Cerebellar nuclear complex (tissue), 1 donor: Measurements from ENCODE around the gene ZNF2.
A peak's percentile ranks its signal among the peaks of the same experiment; 100 is the strongest.

Source experiments
- DNase-seq, 2 experiments: peaks; one replicate each; lab custom pipeline; 2025; lab: John Stamatoyannopoulos, UW

Gene ZNF2

DNA sequence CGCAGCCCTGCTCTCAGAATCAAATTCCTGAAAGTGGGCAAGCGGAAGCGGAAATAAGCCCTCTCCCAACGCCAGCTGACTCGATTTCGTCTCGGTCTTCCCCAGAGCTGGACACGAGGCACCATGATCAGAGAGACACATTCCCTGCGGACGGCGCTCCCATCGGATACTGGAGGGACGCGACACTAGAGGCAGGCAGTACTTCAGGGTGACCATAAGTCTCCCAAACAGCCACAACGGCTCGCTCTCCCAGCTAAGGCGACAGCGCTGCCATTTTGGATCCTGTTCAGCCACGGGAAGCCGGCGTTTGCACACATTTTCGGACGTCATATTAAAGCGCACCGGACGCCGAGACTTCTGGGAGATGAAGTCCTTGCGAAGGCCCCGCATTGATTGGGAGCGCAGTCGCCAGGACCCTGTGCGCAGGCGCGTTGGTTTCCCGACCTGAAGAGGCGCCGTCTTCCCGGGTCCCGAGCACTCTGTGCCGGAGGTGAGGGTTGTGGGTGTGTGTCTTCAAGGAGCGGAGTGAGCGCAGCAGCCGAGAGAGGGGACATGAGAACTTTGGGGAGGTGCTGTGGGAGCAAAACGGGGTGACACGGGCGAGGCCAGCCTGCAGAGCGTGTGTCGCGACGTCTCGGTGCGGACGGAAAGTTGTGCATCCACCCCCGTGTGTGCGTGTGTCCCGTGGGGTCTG lies at the start of gene ZNF2:
ZNF2 (plus strand) TSS at position 439 of the 694 bp plus-strand sequence. CDS start 10,418 bp downstream, outside the sequence.
- peak; percentile 55 to 94 for DNase-seq

DNA sequence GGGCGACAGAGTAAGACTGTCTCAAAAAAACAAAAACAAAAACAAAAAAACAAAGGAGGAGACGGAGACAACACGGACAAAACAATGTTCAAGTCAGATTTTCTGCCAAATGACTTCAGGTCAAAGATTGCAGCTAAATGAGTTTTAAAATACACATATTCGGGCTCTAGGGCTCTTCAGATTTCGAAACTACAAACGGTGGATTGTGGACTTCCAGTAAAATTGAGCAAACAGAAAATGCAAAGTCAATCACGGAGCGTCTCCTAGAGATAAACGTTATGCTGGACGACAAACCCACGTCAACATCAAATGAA lies 44.6 kb upstream of the ZNF2 start:
- no peak for DNase-seq

DNA sequence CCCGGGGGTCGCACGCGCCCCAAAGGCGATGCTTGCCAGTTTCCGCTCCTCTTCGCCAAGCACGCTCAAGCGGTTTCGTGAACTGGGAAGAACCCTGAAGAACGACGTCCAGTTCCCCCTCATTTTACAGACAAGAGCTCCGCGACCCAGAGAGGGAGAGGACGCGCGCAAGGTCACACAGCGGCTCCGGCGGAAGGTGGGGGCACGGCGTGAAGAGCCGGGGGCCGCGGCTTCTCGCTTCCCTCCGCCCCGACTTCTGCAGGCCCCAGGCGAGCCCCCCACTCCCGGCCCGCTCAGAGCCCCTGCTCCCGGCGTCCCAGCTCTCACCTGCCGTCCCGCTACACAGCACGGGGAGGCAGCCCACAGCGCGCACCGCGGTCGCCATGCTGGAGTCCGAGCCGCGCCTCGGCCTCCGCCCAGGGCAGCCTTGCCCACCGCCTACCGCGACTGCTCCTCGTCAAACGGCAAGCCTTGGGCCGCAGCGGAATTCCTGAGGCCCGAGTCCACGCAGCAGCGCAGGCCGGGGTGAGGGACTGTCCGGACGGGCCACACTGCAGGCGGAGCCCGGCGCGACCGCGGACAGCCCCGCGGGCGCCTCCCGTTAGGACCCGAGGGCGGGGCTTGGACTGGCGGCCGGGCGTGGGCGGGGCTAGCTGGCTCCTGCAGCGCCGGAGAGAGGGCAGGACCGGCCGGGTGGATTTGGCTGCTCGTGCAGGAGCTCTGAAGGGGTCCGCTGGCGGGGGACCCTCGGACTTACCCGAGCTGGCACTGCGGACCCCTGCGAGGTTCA lies 44.0 kb upstream of the ZNF2 start, which contains the start of gene MRPS5:
MRPS5 (minus strand) TSS at position 402 of the 790 bp plus-strand sequence; CDS start at position 385, 17 bp downstream.
- DNase-seq, result peak in 1 of 2 experiments; percentile 17

DNA sequence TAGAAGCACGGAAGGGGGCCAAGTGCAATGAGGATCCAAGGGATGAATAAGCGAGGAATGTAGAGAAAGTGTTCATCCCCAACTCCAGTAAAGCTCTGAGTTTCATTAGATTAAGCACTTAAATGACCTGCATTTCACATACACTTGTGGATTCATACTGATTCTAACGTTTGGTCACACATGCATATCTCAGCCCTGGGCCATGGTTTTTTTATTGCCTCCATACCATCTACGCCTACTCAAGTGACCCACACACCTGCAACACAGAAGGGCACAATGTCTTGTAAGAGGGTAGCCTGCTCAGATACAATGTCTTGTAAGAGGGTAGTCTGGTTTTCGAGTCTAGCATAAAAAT lies 43.4 kb upstream of the ZNF2 start:
- DNase-seq, result no peak

DNA sequence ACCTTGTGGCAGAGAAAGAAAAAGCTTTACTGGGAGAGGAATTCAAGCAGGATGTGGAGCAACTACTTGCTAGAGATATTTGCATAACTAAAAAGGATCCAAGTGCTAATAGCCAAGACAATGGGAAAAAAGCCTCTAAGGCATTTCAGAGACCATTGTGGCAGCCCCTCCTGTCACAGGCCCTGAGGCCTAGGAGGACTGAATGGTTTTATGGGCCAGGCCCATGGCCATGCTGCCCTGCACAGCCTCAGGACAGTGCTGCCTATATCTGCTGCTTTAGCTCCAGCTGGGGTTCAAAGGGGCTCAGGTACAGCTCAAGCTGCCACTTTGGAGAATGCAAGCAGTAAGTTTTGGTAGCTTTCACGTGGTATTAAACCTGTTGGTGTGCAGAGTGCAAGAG lies 26.9 kb upstream of the ZNF2 start:
- DNase-seq, result no peak

DNA sequence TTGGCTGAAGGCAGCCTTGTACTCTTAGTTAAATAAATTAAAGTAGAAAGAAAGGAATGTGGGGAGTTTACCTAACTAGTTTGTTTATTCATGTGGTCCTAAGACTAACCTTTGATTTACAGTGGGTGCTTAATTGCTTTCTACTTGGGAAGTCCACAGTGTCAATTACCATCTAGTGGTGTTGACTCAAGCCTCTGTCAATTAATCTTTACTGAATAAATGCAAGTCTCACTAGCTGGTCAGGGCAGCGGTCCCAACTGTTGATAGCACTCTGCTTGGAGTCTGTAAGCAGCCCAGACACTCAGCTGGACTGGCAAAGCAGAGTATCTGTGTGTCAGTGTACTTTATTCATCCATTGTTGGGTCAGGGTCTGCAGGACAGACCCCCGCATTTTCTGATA lies 21.8 kb upstream of the ZNF2 start:
- DNase-seq, result no peak

DNA sequence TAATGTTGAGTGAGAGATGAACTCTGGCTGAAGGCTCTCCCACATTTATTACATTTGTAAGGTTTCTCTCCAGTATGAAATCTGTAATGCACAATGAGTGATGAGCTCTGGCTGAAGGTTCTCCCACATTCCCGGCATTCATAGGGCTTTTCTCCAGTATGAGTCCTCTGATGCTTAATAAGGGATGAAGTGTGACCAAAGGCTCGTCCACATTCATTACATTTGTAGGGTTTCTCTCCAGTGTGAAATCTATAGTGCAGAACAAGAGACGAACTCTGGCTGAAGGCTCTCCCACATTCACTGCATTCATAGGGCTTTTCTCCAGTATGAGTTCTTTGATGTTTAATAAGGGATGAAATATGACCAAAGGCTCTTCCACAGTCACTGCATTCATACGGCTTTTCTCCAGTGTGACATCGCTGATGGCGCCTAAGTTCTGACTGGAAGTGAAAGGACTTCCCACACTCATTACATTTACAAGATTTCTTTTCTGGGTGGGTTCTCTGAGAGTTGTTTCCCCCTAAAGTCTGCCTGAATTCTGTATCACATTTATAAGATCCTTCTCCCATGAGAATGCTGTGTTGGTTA lies 16.1 kb upstream of the ZNF2 start:
- no peak for DNase-seq

DNA sequence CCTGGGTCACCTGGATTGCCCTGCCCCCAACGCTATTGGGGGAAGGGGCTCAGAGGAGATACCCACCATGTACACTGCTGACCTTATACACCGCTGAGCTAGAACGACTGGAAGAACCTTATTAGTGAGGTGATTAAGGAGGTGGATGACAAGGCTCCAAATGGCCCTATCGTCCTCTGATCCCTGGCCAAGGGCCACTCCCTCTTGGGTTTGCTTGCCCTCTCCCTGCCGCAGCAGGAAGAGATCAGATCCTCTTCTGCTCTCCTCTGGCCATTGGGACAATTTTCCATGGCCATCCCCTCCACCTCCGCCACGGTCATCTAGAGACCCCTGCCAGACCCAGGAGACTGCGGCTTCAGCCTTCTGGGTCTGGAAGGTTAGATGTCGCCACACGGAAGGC lies 7.2 kb upstream of the ZNF2 start:
- no peak for DNase-seq

DNA sequence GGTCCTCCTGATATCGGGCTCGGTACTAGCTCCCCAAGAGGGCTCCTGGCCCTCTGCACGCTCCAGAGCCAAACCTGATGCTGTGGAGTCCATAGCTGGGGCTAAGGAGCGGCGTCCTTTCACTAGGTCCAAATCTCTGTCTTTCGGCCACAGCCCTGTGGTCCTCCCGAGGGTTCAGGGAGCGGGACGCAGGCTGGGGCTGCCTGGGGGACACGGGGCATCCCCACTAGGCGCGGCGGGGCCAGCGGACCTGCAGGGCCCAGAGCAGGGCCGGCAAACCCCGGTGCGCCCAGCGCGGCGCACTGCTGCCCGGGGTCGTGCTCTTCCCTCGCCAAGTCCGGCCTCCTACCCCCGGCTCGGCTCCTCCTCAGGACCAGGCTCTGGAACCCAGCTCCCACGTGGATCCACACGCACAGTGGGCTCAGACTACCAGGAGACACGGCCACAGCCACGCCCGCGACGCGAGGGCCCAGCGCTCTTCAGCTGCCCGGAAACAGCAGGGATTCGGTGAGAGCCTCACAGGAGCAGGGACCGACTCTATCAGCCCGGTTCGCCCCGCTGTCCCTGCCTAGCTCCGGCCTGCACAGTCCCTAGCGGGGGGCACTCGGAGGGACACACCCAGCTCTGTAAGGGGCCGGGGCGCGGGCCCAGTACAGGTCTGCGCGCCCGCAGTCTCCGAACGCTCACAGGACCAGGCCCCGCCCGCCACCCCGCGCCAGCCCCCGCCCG lies 6.6 kb upstream of the ZNF2 start:
- DNase-seq, result no peak

DNA sequence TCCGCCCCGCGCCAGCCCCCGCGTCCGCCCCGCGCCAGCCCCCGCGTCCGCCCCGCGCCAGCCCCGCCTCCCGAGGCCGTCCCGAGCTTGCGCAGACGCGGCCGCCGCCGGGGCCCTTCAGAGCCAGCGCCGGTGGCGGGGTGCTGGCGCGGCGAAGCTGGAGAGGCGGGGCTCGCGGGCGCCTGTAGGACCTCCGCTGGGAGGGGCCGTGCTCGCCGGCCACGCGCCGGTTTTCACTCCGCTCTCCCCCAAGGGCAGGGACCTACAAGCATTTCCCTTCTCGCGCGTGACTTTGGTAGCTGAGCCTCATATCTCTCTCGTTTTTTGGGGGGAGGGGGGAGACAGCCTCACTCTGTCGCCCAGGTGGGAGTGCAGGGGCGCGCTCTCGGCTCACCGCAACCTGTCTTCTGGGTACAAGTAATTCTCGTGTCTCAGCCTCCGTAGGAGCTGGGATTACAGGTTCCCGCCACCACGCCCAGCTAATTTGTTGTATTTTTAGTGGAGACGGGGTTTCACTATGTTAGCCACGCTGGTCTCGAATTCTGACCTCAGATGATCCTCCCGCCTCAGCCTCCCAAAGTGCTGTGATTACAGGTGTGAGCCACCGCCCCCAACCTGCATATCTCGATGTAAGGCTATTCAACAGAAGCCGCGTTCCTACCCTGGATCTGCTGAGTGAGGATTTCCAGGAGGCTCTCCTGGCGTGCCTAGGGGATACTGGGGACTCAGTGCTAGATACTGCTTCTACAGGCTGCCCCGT lies 5.7 kb upstream of the ZNF2 start, which contains the start of gene ZNF514:
ZNF514 (minus strand) TSS at position 159 of the 760 bp plus-strand sequence. CDS start 6,595 bp downstream, outside the sequence.
- no peak for DNase-seq

DNA sequence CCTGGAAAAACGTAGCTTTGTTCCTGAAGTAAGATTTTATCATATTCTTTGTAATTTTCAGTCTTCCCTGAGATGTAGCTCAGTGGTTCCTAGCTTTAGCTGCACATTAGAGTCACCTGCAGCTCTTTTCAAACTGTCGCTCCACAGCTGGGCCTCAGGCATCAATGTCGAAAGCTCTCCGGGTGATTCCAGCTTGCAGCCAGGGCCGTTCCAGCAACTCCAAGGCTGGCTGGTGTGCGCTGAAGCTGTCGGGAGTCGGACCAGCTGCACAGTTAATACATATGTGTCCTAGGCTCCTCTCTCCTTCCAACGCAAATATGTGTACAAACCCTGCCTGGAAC lies 609 bp upstream of the ZNF2 start:
- no peak for DNase-seq

DNA sequence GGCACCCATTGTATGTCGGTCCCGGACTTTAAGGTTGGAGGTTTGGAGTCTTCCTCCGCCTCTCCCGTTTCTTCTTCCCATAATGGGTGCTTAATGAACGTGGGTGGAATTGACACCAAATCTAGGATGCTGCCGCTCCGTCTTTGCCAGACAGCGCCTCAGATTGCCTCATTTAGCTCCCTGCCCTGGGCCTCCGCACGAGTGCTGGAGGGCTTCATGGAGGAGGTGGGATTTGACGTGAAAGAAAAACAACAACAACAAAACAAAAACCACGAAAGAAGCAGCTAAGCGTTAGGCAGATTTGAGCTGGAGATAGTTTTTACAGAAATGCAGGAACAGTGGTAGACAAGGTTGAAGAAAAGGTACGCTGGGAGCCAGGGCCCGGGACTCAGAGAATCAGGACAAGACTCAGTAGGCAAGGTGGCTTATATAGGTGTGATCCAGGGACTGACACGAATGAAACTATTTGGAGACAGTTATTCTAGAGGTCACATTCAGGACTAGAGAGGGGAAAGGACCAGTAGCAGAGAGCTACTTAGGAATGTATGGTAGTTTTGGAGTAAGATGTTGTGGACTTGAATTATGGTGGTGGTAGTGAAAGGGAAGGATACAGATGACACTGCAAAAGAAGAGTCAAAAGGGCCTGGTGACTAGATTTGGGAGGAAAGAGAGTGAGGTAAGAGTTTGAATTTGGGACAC lies 605 bp downstream of the ZNF2 start:
- DNase-seq, result no peak

DNA sequence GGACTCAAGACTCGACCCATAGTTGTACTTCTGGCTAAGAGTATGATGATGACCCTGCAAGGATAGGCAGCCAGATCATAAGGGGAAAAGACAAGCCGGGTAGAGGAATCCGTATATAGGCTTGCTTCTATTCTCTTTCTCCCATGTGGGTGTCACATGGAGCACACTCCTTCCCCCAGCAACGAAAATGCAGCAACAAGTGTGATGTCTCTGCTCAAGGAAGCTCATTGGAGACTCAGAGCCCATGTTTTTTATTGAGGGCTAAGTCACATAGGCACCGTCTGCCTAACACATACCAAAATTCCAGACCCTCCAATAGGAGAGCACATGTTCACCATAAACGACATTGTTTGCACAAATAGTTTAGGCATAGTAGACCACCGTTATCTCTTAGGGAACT lies 6.3 kb downstream of the ZNF2 start:
- no peak for DNase-seq

DNA sequence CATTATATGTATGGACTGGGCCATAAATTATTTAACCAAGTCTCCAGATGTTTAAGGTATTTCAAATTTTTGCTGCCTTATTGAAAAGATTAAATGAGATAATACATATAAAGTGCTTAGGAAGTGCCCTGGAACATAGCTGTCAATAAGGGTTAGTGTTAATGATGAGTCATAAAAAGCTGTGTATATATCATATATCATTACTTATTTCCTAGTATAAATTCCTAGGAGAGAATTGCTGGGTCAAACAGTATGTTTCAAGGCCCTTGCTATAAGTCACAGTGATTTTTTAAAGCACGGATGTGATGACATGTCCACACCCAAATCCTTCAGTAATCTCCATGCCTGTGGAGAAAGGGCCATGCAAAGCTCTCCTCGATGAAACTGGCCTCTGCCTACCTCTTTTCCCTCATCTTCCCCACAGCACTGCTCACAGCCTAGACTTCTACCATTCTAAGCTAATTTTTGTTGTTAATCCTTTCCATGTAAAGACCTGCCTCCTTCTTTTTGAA lies 8.5 kb downstream of the ZNF2 start:
- DNase-seq, result no peak

DNA sequence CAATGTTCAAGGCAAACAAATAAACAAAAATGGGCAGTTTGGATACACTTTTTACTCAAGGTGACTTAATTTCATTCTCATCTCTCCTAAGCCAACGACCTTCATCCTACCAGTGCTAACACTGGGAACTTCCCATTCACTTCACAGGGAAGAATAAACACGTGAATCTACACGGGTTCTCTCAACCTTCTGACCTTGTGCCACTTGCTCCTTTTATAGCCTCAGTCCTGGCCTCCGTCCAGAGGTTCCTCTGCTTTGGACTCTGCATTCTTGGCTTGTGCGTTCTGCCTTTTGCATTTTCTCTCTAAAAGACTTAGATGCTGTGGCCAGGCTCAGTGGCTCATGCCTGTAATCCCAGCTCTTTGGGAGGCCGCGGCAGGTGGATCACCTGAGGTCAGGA lies 13.8 kb downstream of the ZNF2 start:
- DNase-seq, result no peak

DNA sequence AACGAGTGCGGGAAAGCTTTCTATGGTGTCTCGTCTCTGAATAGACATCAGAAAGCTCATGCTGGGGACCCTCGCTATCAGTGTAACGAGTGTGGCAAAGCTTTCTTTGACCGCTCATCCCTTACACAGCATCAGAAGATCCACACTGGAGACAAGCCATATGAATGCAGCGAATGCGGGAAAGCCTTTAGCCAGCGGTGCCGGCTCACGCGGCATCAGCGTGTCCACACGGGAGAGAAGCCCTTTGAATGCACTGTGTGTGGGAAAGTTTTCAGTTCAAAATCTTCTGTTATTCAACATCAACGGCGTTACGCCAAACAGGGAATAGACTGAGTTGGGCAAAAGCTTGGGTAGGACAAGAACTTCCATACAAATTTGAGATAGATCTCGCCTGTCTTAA lies 16.2 kb downstream of the ZNF2 start:
- no peak for DNase-seq

DNA sequence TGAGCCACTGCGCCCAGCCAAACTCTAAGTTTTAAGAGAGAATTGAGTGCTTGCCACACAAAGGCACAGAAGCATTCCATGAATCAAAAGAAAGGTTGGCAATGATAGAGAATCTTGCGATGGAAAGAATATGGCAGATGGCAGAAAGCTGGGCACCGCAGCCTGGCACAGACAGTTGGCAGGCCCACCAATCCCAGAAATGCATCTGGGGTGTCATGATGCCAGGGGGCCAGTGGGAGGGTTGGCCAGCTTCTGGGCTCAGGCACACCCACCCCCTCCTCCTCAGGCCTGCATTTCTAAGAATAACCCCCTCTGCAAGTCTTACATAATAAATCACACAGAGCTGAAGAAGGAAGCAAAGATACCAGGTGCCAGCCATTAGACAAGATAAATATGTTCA lies 19.6 kb downstream of the ZNF2 start:
- DNase-seq, result no peak

DNA sequence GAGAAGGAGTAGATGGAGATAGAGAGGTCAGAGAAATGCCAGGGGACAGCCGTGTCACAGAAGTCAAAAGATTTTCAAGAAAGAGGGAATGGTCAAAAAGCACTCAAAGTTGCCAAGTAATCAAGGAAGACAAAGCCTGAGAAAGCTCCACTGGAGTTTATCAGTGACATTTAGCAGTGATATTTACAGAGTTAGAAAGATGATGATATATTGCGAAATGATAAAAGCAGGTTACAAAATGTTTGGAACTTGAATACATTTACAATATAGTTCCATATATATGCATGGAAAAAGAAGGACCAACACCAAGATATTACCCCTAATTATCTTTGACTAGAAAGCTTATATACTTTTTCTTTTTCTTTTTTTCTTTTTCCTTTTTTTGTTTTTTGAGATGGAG lies 20.4 kb downstream of the ZNF2 start:
- DNase-seq, result no peak

DNA sequence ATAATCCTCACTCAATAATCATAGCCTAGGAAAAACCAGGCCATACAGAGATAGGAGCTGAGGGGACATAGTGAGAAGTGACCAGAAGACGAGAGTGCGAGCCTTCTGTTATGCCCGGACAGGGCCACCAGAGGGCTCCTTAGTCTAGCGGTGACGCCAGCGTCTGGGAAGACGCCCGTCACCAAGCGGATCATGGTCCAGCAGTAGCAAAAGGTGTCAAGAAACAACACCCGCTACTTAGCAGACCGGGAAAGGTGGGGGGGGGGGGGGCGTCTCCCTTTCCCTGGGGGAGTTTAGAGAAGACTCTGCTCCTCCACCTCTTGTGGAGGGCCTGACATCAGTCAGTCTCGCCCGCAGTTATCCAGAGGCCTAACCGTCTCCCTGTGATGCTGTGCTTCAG lies 27.3 kb downstream of the ZNF2 start:
- peak in 1 of 2 experiments; percentile 3 for DNase-seq

DNA sequence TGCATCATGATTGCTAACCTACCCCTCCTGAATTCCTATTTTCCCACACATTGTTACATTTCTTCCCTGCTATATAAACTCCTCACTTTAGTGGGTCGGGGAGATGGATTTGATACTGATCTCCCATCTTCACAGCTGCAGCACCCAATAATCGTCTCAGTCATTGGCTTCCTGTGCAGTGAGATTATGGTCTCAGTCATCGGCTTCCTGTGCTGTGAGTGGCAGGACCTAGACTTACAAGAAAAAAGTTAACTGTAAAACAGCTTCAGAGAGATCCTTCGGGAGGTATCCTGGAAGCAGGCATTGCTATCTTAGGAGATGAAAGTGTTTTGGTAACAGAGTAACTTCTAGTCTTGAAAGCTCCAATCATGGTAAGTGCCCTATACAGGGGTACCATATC lies 38.3 kb downstream of the ZNF2 start:
- no peak for DNase-seq

DNA sequence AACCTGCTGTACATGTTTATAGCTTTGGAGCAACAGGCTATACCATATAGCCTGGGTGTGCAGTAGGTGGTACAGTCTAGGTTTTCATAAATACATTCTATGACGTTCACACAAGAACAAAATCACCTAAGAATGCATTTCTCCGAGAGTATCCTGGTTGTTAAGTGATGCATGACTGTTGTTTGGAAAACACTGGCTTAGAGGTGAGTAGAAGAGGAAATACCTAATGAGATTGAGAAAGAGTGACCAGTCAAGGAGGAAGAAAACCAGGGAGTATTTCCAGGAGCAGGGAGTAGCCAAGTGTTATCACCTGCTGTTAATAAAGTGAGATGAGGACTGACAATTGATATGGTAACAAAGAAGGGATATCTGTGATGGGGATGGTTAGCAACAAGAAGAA lies 38.8 kb downstream of the ZNF2 start:
- no peak for DNase-seq
